Coronary artery (tissue), 2 donors: ENCODE results near the gene KCND2.

Experiments used
- DNase-seq: peaks from one replicate; pipeline ENCODE4 v3.0.0-alpha.2; 2017; ENCODE audit warnings: low spot score
- H3K27ac ChIP-seq, 2 donors: fragments of 200-600 bp; sonication (generic); one replicate each; pipeline ENCODE4 v1.5.1; 2016 to 2019
- H3K4me3 ChIP-seq: fragments of 200-600 bp; sonication (generic); 2 replicates; pipeline ENCODE4 v1.5.1; 2016; ENCODE audit warnings: mild to moderate bottlenecking, moderate library complexity
- CTCF ChIP-seq: fragments of 200-600 bp; sonication (generic); IDR thresholded peaks from one replicate; pipeline ENCODE4 v1.5.1; 2019; ENCODE audit warnings: antibody characterized with exemption

KCND2 gene

GRCh38 chr7:120587243-120587642 lies 314.3 kb downstream of the KCND2 start:
- DNase-seq: no peak
- TF ChIP-seq CTCF: no peak
- no peak overlapping the region for H3K27ac ChIP-seq
- H3K4me3 ChIP-seq: no peak overlapping the region

GRCh38 chr7:120588416-120588815 lies 315.4 kb downstream of the KCND2 start:
- DNase-seq: no peak
- TF ChIP-seq CTCF: no peak
- no peak overlapping the region for H3K27ac ChIP-seq
- no peak overlapping the region for H3K4me3 ChIP-seq

GRCh38 chr7:120588862-120589261 lies 315.9 kb downstream of the KCND2 start:
- no peak overlapping the region for H3K27ac ChIP-seq

GRCh38 chr7:120600607-120601006 lies 327.6 kb downstream of the KCND2 start:
- Histone ChIP-seq H3K27ac (no peak overlapping the region), H3K4me3 (no peak overlapping the region)
- DNase-seq: no peak
- TF ChIP-seq CTCF: no peak

More at GRCh38 chr7:120588862-120589261, 315.9 kb downstream of the KCND2 start:
- DNase-seq: no peak
- no peak for TF ChIP-seq CTCF
- no peak overlapping the region for H3K4me3 ChIP-seq

- Histone ChIP-seq H3K27ac (no peak overlapping the region), H3K4me3 (no peak overlapping the region)
- no peak for TF ChIP-seq CTCF
- DNase-seq: no peak
These were observed 330.4 kb downstream of the KCND2 start for GRCh38 chr7:120603366-120603765.

DNA sequence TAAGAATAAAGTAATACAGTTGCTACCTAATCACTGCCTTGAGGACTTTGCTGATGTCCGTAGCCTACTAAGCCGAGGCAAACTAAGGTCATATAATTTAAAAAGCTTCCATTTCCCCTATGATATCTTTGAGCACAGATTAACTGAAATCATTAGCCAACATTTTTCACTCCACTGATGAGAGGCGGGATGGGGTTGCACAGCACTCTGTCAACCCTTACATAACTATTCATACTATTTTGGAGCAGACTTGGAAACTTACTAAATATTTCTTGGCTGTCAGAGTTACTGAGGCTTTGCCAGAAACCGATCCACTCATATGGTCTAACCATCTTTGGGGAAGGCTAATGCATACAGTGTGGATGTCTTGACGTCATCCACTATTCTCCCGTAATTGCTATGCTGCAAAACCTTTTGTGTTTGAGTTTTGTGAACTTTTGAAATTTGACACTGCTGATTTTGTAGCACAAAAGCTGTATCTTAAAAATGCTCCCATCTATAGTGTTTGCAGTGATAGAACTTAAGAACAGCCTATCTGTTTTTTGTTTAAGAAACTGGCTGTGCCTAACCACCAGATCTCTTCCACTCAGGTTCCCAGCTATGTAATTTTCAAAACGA lies 336.3 kb downstream of the KCND2 start:
- no peak overlapping the region for H3K27ac ChIP-seq
- DNase-seq: no peak
- no peak overlapping the region for H3K4me3 ChIP-seq
- no peak for TF ChIP-seq CTCF

GRCh38 chr7:120611975-120612374 lies 339.0 kb downstream of the KCND2 start:
- no peak for TF ChIP-seq CTCF
- no peak overlapping the region for H3K4me3 ChIP-seq
- DNase-seq: no peak
- no peak overlapping the region for H3K27ac ChIP-seq
